ENCODE results near the gene ERG.

The ERG gene

DNA sequence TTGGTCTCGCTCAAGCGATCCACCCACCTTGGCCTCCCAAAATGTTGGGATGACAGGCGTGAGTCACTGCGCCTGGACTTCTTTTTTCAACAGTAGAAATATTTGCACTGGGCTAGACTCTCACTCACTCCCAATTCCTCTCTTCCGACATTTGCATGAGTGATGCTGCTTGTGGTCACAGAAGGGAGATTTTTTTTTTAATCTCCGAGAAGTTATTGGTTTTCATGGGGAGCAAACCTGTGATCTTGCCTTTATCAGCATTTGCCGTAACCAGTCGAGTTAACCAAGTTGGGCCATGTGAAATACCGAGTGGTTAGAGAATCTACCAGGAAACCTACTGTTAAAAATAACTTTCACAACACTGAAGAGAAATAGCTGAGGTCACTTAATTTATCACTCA is 21.1 kb downstream of the ERG start:
- TF ChIP-seq, protein P1, sequence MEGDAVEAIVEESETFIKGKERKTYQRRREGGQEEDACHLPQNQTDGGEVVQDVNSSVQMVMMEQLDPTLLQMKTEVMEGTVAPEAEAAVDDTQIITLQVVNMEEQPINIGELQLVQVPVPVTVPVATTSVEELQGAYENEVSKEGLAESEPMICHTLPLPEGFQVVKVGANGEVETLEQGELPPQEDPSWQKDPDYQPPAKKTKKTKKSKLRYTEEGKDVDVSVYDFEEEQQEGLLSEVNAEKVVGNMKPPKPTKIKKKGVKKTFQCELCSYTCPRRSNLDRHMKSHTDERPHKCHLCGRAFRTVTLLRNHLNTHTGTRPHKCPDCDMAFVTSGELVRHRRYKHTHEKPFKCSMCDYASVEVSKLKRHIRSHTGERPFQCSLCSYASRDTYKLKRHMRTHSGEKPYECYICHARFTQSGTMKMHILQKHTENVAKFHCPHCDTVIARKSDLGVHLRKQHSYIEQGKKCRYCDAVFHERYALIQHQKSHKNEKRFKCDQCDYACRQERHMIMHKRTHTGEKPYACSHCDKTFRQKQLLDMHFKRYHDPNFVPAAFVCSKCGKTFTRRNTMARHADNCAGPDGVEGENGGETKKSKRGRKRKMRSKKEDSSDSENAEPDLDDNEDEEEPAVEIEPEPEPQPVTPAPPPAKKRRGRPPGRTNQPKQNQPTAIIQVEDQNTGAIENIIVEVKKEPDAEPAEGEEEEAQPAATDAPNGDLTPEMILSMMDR (IDR thresholded peaks at IDR 0.05; ENCODE audit: insufficient read depth, missing control alignments) = no peak
- DNase-seq (ENCODE audit: insufficient read length, low spot score) = no peak
- no peak for FAIRE-seq

DNA sequence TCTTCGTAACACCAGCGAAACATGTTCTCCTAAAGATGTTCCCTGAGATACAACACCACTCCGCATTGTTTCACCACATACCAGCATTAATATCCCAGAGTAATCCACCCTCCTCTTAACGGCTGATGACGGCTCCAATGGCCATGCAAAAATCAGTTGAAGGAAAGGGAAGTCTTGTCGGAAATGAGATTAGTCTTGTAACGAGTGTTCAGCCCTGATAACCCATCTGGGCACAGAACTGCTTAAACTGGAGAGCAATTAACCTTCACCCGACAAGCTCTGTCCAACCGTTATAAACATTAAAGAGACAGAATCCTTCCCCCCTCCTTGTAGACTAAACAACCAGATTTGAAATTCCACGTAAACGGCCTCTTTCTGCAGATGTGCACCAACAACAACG is 21.9 kb downstream of the ERG start:
- FAIRE-seq (no peak), DNase-seq (ENCODE audit: insufficient read length, low spot score) (no peak)
- TF ChIP-seq, protein P1 (IDR thresholded peaks at IDR 0.05; ENCODE audit: insufficient read depth, missing control alignments) = no peak

DNA sequence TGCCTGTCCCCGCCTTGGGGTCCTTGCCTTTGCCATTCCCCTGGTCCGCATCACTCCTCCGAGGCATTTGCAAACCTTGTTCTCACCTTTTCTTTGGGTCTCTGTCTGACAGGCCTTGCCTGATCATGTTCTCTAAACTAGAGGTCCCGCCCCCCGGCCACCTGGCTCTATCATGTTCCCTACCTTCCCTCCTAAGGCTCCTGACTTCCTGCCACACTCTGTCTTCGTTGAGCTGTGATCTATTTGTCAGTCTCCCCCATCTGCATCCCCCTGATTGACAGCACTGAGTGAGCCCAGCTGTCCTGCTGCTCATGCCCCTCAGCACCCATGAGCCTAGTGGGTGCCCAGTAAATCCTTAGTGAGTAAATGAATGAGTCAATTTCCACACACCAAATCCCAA is 22.8 kb downstream of the ERG start:
- FAIRE-seq = no peak
- TF ChIP-seq, protein P1 (IDR thresholded peaks at IDR 0.05; ENCODE audit: insufficient read depth, missing control alignments) = no peak
- DNase-seq (ENCODE audit: insufficient read length, low spot score) = no peak

DNA sequence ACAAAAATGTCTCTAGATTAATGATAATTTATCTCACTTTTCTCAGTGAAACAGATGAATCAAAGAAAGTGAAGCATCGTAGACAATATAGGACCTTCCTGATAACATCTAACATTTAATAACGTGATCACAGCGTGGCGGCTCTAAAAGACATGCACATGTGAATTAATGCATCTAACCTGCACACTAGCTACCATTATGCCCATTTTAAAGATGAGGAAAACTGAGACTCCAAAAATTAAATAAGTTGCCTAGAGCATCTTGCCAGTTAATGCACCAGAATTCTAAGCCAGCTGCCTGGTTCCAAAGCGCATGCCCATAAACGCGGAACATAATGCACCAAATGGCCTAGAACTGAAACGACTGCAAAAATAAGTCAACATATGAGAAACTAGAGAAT is 23.5 kb downstream of the ERG start:
- TF ChIP-seq, protein P1 (IDR thresholded peaks at IDR 0.05; ENCODE audit: insufficient read depth, missing control alignments) = no peak
- no peak for FAIRE-seq
- DNase-seq (ENCODE audit: insufficient read length, low spot score) = no peak

DNA sequence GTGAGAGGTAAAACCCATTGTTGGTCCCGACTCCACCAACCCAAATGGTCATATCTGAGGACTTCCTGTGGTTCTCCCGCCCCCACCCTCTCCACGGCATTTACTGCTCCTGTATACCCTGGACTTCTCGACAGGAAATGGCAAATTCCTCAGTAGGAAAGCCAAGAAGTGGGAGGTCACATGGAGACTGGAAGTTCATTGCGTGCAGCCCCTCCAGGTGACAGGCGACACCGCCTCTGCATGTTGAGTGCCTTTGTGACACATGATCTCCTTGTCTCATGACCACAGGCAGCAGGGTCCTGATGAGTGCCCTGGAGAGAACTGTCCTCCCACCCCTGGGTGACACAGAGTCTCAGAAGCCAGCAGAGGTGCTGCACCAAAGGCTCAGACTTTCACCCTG is 24.2 kb downstream of the ERG start:
- DNase-seq (ENCODE audit: insufficient read length, low spot score) (no peak), FAIRE-seq (no peak)
- TF ChIP-seq, protein P1 (IDR thresholded peaks at IDR 0.05; ENCODE audit: insufficient read depth, missing control alignments) = no peak

DNA sequence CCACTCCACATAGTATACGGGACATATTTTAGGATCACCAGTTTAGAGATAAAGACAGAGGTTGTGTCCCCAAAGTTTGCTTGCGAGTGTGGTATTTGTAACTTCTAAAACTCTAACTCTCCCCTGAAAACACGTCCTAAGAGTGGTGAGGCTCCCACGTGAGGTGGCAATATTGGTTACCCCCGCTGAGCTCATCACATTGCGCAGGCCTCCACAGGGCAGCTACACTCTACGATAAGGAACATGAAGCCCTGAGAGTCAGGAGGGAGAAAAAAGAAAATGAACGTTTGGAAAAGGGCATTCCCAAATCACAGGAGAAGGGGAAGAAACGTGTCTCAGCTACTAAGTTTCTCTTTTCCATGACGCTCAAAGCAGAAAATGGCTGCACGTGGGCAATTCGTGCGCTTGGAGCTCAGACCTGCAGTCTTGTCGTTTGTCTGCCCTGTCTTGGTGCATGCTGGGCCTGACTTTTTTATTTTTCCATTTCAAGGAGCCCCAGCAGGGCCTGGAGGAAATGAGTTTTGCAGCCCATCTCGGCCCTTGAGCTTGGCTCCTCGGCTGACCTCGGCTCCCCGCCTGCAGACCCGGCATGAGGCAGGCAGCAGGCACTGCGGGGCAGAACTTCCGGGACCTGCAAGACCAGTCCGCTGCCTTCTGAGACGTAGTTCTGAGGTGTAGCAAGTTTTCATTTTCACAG is 25.7 kb downstream of the ERG start:
- FAIRE-seq (no peak), DNase-seq (ENCODE audit: insufficient read length, low spot score) (no peak)
- TF ChIP-seq, protein P1 (IDR thresholded peaks at IDR 0.05; ENCODE audit: insufficient read depth, missing control alignments) = no peak

DNA sequence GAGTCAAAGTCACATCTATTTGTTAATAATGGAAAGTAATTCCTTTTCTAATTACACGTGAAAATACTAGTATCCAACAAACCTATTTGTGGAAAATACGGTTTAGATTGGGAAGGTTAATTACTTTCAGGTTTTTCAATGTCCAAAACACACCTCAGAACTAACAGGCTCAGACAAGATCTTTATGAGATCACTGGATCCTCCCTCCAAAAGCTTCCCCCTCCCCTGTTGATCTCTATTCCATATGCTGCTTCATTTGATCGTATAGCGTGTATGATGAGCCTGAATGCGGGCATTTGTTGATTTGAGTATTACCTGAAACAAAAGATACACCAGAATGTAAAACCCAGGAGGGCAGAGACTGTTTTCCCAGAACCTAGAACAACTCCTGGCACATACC is 26.5 kb downstream of the ERG start:
- DNase-seq (ENCODE audit: insufficient read length, low spot score) (no peak), FAIRE-seq (no peak)
- TF ChIP-seq, protein P1 (IDR thresholded peaks at IDR 0.05; ENCODE audit: insufficient read depth, missing control alignments) = no peak

All from D721Med (cell line).